ENCODE results near the gene CHD2.

DNA sequence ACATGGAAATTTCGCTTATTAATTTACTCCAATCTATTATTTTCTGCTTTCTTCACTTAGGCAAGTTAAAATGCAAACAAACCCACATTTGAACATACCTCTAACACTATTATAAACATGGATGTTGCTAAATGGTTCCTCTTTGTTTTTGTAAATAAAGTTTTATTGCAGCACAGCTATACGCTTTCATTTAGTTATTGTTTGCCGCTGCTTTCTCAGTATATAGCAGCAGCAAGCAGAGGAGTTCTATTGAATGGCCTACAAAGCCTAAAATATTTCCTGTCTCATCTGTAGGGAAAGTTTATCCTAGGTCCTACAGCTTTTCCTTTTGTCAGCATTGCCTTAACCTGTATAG lies 7.9 kb upstream of the CHD2 start:
- TF ChIP-seq POLR2A (IDR thresholded peaks at IDR 0.05) (no peak), CTCF (IDR thresholded peaks at IDR 0.05) (no peak), POLR2AphosphoS5 (IDR thresholded peaks at IDR 0.05) (no peak), EP300 (IDR thresholded peaks at IDR 0.05) (no peak)

Data from upper lobe of left lung (tissue), 4 donors.